Glutamatergic neuron (in vitro differentiated cells): ENCODE results near the gene CGAS. TPM values are rescaled to one million over a fixed set of nuclear protein-coding genes. Genes with fewer than 3 reads are reported as not detected.
"Not testable (repeated sequence)": the region's sequence is repeated elsewhere in the genome, so short reads cannot be mapped to it uniquely, and the experiment has no call there.

Experiments used
- DNase-seq: peaks from one replicate; pipeline ENCODE4 v3.0.0; 2022
- H3K27ac Mint-ChIP-seq: one replicate; pipeline ENCODE4 v1.8.0; 2020; ENCODE audit warnings: mild to moderate bottlenecking, mixed read lengths, inconsistent platforms; ENCODE audit not compliant: unreplicated experiment
- H3K27me3 Mint-ChIP-seq: one replicate; pipeline ENCODE4 v1.8.0; 2020; ENCODE audit warnings: mild to moderate bottlenecking, moderate library complexity, mixed read lengths, inconsistent platforms; ENCODE audit not compliant: unreplicated experiment
- H3K36me3 Mint-ChIP-seq: one replicate; pipeline ENCODE4 v1.8.0; 2020; ENCODE audit warnings: mild to moderate bottlenecking, mixed read lengths, inconsistent platforms; ENCODE audit not compliant: unreplicated experiment
- H3K4me1 Mint-ChIP-seq: one replicate; pipeline ENCODE4 v1.8.0; 2020; ENCODE audit warnings: mild to moderate bottlenecking, low read depth, mixed read lengths, inconsistent platforms; ENCODE audit not compliant: unreplicated experiment
- H3K4me3 Mint-ChIP-seq: one replicate; pipeline ENCODE4 v1.8.0; 2020; ENCODE audit warnings: mild to moderate bottlenecking, mixed read lengths, inconsistent platforms; ENCODE audit not compliant: unreplicated experiment
- H3K9me3 Mint-ChIP-seq: one replicate; pipeline ENCODE4 v1.8.0; 2020; ENCODE audit warnings: mild to moderate bottlenecking, moderate library complexity, mixed read lengths, inconsistent platforms; ENCODE audit not compliant: unreplicated experiment
- CTCF ChIP-seq: fragments of 200-600 bp; sonication (generic); IDR thresholded peaks from one replicate; pipeline ENCODE4 v1.5.0; 2021; ENCODE audit not compliant: partially characterized antibody, unreplicated experiment
- total RNA-seq: library from RNA; stranded (reverse); fragmentation: NEBNext Ultra II Directional; extraction: Animal tissue kit (Norgen Biotek cat#: 25700); gene quantifications from one replicate; pipeline ENCODE4 v1.2.1, GENCODE V29; 2021; ENCODE audit not compliant: unreplicated experiment

Gene CGAS
- total RNA-seq, 1 donor from 2014 or later = 0.37 TPM

GRCh38 chr6:73391675-73392074, 60.4 kb downstream of the CGAS start:
- no peaks in the 10 kb centered on the region for H3K4me1 Mint-ChIP-seq
- TF ChIP-seq CTCF = no peak
- no peaks in the 10 kb centered on the region for H3K36me3 Mint-ChIP-seq
- peaks cover 1% of the 10 kb centered on the region for H3K27me3 Mint-ChIP-seq
- no peak overlapping the region for H3K27ac Mint-ChIP-seq
- no peak overlapping the region for H3K4me3 Mint-ChIP-seq
- H3K9me3 Mint-ChIP-seq = no peaks in the 10 kb centered on the region
- DNase-seq = no peak

GRCh38 chr6:73389854-73390253, 62.2 kb downstream of the CGAS start:
- H3K4me1 Mint-ChIP-seq = no peaks in the 10 kb centered on the region
- no peak overlapping the region for H3K4me3 Mint-ChIP-seq
- H3K27ac Mint-ChIP-seq = no peak overlapping the region
- peaks cover 1% of the 10 kb centered on the region for H3K27me3 Mint-ChIP-seq
- H3K36me3 Mint-ChIP-seq = no peaks in the 10 kb centered on the region
- no peak for TF ChIP-seq CTCF
- H3K9me3 Mint-ChIP-seq = no peaks in the 10 kb centered on the region
- no peak for DNase-seq

GRCh38 chr6:73388800-73389512, 63.1 kb downstream of the CGAS start:
- Mint-ChIP-seq H3K27ac (no peak overlapping the region), H3K9me3 (no peaks in the 10 kb centered on the region), H3K4me3 (peak overlapping the region; percentile 85), H3K27me3 (peaks cover 1% of the 10 kb centered on the region), H3K36me3 (no peaks in the 10 kb centered on the region), H3K4me1 (no peaks in the 10 kb centered on the region)
- DNase-seq = peak; percentile 69
- TF ChIP-seq CTCF = peak; percentile 29

GRCh38 chr6:73388433-73388799, 63.7 kb downstream of the CGAS start:
- TF ChIP-seq CTCF = no peak
- DNase-seq = no peak
- Mint-ChIP-seq H3K36me3 (no peaks in the 10 kb centered on the region), H3K4me1 (no peaks in the 10 kb centered on the region), H3K4me3 (peak overlapping the region; percentile 85), H3K27ac (no peak overlapping the region), H3K9me3 (no peaks in the 10 kb centered on the region), H3K27me3 (no peaks in the 10 kb centered on the region)

DNA sequence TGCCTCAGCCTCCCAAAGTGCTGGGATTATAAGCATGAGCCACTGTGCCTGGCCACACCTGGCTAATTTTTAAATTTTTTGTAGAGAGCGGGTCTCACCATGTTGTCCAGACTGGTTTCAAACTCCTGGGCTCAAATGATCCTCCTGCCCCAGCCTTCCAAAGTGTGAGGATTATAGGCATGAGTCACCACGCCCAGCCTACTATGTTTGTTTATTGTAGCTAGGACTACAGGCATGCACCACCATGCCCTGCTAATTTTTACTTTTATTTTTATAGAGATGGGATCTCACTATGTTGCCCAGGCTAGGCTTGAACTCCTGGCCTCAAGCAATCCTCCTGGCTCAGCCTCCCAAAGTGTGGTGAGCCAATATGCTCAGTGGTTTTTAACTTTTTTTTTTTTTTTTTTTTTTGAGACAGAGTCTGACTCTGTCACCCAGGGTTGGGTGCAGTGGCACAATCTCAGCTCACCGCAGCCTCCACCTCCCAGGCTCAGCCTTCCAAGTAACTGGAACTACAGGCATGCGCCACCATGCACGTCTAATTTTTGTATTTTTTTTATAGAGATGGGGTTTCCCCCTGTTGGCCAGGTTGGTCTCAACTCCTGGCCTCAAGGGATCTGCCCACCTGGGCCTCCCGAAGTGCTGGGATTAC, 69.5 kb downstream of the CGAS start:
- Mint-ChIP-seq H3K4me1 (no peaks in the 10 kb centered on the region), H3K9me3 (no peaks in the 10 kb centered on the region), H3K4me3 (no peak overlapping the region), H3K27me3 (no peaks in the 10 kb centered on the region), H3K36me3 (no peaks in the 10 kb centered on the region), H3K27ac (no peak overlapping the region)
- no peak for TF ChIP-seq CTCF
- no peak for DNase-seq

DNA sequence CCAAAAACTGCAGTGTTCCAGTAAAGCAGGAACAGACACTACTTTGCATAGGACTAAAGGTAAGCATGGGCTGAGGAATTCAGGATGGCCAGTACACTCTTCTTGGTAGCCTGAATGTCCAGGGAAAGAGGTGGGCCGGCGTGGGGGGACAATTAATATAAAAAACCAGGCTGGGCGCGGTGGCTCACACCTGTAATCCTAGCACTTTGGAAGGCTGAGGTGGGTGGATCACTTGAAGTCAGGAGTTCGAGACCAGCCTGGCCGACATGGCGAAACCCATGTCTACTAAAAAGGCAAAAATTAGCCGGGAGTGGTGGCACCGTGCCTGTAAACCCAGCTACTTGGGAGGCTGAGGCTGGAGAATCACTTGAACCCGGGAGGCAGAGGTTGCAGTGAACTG, 70.6 kb downstream of the CGAS start:
- not testable (repeated sequence) for H3K4me1 Mint-ChIP-seq, DNase-seq, H3K27me3 Mint-ChIP-seq, H3K9me3 Mint-ChIP-seq, H3K27ac Mint-ChIP-seq, H3K4me3 Mint-ChIP-seq, H3K36me3 Mint-ChIP-seq
